Gastrocnemius medialis (tissue), 4 donors: Measurements from ENCODE around the gene C2orf81.
"Not testable (repeated sequence)": the region's sequence is repeated elsewhere in the genome, so short reads cannot be mapped to it uniquely, and the experiment has no call there.

ENCODE experiments used
- CTCF ChIP-seq, 5 experiments: fragments of 450-650 bp in 3 of 5; fragments of 200-600 bp in 2 of 5; sonication (generic) in 2 of 5; IDR thresholded peaks in 4 of 5; conservative IDR thresholded peaks in 1 of 5; 1 replicate in 4 of 5; 2 replicates in 1 of 5; pipeline ENCODE4 v1.5.1; 2016 to 2019; ENCODE audit warnings: antibody characterized with exemption in 5 of 5, mild to moderate bottlenecking in 3 of 5, moderate library complexity in 3 of 5
- POLR2A ChIP-seq, 2 donors: fragments of 450-650 bp; IDR thresholded peaks; one replicate each; pipeline ENCODE4 v1.6.1; 2017; ENCODE audit warnings: antibody characterized with exemption in 2 of 2, mild to moderate bottlenecking in 2 of 2, moderate library complexity in 2 of 2

- TF ChIP-seq CTCF (IDR thresholded peaks at IDR 0.05 in 4 of 5, conservative IDR thresholded peaks at IDR 0.05 in 1 of 5); POLR2A (IDR thresholded peaks at IDR 0.05): not testable (repeated sequence)
Measured at GRCh38 chr2:74442483-74443297, 21.3 kb upstream of the C2orf81 start.
